Upper lobe of left lung (tissue), 6 donors: Measurements from ENCODE around the gene SH2D6. TPM values are rescaled to one million over a fixed set of nuclear protein-coding genes. Genes with fewer than 3 reads are reported as not detected.

Source experiments
- ATAC-seq, 2 donors: fragments of 200-7000 bp; cut with Tn5 transposase; one replicate each; pipeline ENCODE4 v1.9.1; 2022; ENCODE audit warnings: mild to moderate bottlenecking in 2 of 2, moderate library complexity in 2 of 2; ENCODE audit not compliant: low FRiP score in 2 of 2
- DNase-seq, 2 donors: peaks; one replicate each; pipeline ENCODE4 v3.0.0-alpha.2; 2019 to 2020
- H3K27ac ChIP-seq, 4 donors: fragments of 200-600 bp; sonication (generic); one replicate each; pipeline ENCODE4 v1.5.1; 2016 to 2019
- H3K27me3 ChIP-seq, 4 donors: fragments of 200-600 bp; sonication (generic); one replicate each; pipeline ENCODE4 v1.5.1; 2017 to 2019
- H3K36me3 ChIP-seq, 4 donors: fragments of 200-600 bp; sonication (generic); one replicate each; pipeline ENCODE4 v1.5.1; 2016 to 2019
- H3K4me1 ChIP-seq, 4 donors: fragments of 200-600 bp; sonication (generic); one replicate each; pipeline ENCODE4 v1.5.1; 2018 to 2019
- H3K4me3 ChIP-seq, 4 donors: fragments of 200-600 bp; sonication (generic); one replicate each; pipeline ENCODE4 v1.5.1; 2017 to 2019; ENCODE audit warnings: mild to moderate bottlenecking in 2 of 4, moderate library complexity in 1 of 4
- H3K9me3 ChIP-seq, 4 donors: fragments of 200-600 bp; sonication (generic); one replicate each; pipeline ENCODE4 v1.5.1; 2018 to 2019
- CTCF ChIP-seq, 6 experiments: fragments of 450-650 bp in 4 of 6; fragments of 200-600 bp in 2 of 6; sonication (generic) in 2 of 6; IDR thresholded peaks; one replicate each; pipeline ENCODE4 v1.5.1; 2016 to 2019; ENCODE audit warnings: antibody characterized with exemption in 6 of 6
- EP300 ChIP-seq, 4 donors: sonication (generic); formaldehyde crosslinking; IDR thresholded peaks; one replicate each; pipeline ENCODE4 v1.5.1; 2017; ENCODE audit warnings: antibody characterized with exemption in 4 of 4, control low read depth in 2 of 4
- POLR2A ChIP-seq, 4 donors: fragments of 450-650 bp; IDR thresholded peaks; one replicate each; pipeline ENCODE4 v1.5.1; 2016 to 2017; ENCODE audit warnings: antibody characterized with exemption in 4 of 4, mild to moderate bottlenecking in 2 of 4
- POLR2AphosphoS5 ChIP-seq, 2 donors: sonication (generic); formaldehyde crosslinking; IDR thresholded peaks; one replicate each; pipeline ENCODE4 v1.5.1; 2017; ENCODE audit warnings: antibody characterized with exemption in 2 of 2
- WGBS, 2 donors: methylation state at CpG; one replicate each; pipeline ENCODE4 v1.1.5; 2017 to 2018; 5-methylcytosine and 5-hydroxymethylcytosine counted together
- total RNA-seq, 6 donors: library from RNA; depleted of rRNA in 4 of 6; stranded (reverse); fragments of >200 nt in 4 of 6; gene quantifications; one replicate each; pipeline versions ENCODE4 v1.1.0 to v1.2.1, GENCODE V29; 2016 to 2021
- donor health status: DM: no; HTN: no; CAD: no; lungs with moderate emphysema.
- donor health status: DM: no; HTN: yes; CAD: no; lungs with severe emphysema.

SH2D6 gene
- total RNA-seq, 6 donors from 2014 or later: 0.51 TPM; not detected in 5

GRCh38 chr2:85429213-85429923, 10.9 kb downstream of the SH2D6 start:
- Histone ChIP-seq H3K27ac (peak overlapping the region in 1 of 4 donors; percentile 21), H3K27me3 (no peaks in the 10 kb centered on the region), H3K9me3 (no peaks in the 10 kb centered on the region), H3K4me3 (no peak overlapping the region), H3K4me1 (peaks cover 10 to 15% (median 13%) of the 10 kb centered on the region in 4 donors), H3K36me3 (no peaks in the 10 kb centered on the region)
- no peak for DNase-seq
- TF ChIP-seq POLR2A (IDR thresholded peaks at IDR 0.05) (no peak), EP300 (IDR thresholded peaks at IDR 0.05) (no peak), POLR2AphosphoS5 (IDR thresholded peaks at IDR 0.05) (no peak), CTCF (IDR thresholded peaks at IDR 0.05) (no peak)
- 76 to 80% methylated on average over 9 to 11 of the region's 12 CpGs for WGBS, 2 donors
- no peak for ATAC-seq

GRCh38 chr2:85429924-85430289, 11.4 kb downstream of the SH2D6 start:
- no peak for TF ChIP-seq EP300 (IDR thresholded peaks at IDR 0.05)
- no peak for TF ChIP-seq CTCF (IDR thresholded peaks at IDR 0.05)
- no peak for TF ChIP-seq POLR2A (IDR thresholded peaks at IDR 0.05)
- TF ChIP-seq POLR2AphosphoS5 (IDR thresholded peaks at IDR 0.05): no peak
- Histone ChIP-seq H3K36me3 (no peaks in the 10 kb centered on the region), H3K27ac (no peak overlapping the region), H3K27me3 (no peaks in the 10 kb centered on the region), H3K4me1 (peaks cover 10 to 20% (median 16%) of the 10 kb centered on the region in 4 donors), H3K9me3 (no peaks in the 10 kb centered on the region), H3K4me3 (no peak overlapping the region)
- ATAC-seq: no peak
- WGBS, 2 donors: 87 to 100% methylated on average over 1 to 2 of the region's 2 CpGs
- DNase-seq: no peak

GRCh38 chr2:85430752-85431569, 12.4 kb downstream of the SH2D6 start:
- Histone ChIP-seq H3K27ac (no peak overlapping the region), H3K4me3 (no peak overlapping the region), H3K36me3 (no peaks in the 10 kb centered on the region), H3K27me3 (no peaks in the 10 kb centered on the region), H3K9me3 (no peaks in the 10 kb centered on the region), H3K4me1 (peaks cover 10 to 30% (median 23%) of the 10 kb centered on the region in 4 donors)
- TF ChIP-seq EP300 (IDR thresholded peaks at IDR 0.05) (no peak), CTCF (IDR thresholded peaks at IDR 0.05) (no peak)
- no peak for ATAC-seq
- DNase-seq: no peak
- 67 to 79% methylated on average over 13 to 15 of the region's 16 CpGs for WGBS, 2 donors

GRCh38 chr2:85431570-85432205, 13.2 kb downstream of the SH2D6 start:
- no peaks in the 10 kb centered on the region for H3K36me3 ChIP-seq
- peaks cover 16 to 37% (median 28%) of the 10 kb centered on the region in 4 donors for H3K4me1 ChIP-seq
- H3K9me3 ChIP-seq: no peaks in the 10 kb centered on the region
- TF ChIP-seq POLR2AphosphoS5 (IDR thresholded peaks at IDR 0.05) (no peak), EP300 (IDR thresholded peaks at IDR 0.05) (no peak), CTCF (IDR thresholded peaks at IDR 0.05) (no peak), POLR2A (IDR thresholded peaks at IDR 0.05) (no peak)
- no peak overlapping the region for H3K27ac ChIP-seq
- no peak for ATAC-seq
- no peak overlapping the region for H3K4me3 ChIP-seq
- H3K27me3 ChIP-seq: no peaks in the 10 kb centered on the region
- 94 to 95% methylated on average over 7 to 10 of the region's 10 CpGs for WGBS, 2 donors
- DNase-seq: no peak
